ENCODE data around the gene TMEM213. TPM values are rescaled to one million over a fixed set of nuclear protein-coding genes. Genes with fewer than 3 reads are reported as not detected.

Gene TMEM213
- total RNA-seq, 1 donor from 2014 or later: not detected

GRCh38 chr7:138750901-138751464 lies 46.8 kb upstream of the TMEM213 start:
- H3K9me3 ChIP-seq (ENCODE audit: low read depth): no peaks in the 10 kb centered on the region
- peak overlapping the region; percentile 10 for H2AFZ ChIP-seq (replicated peaks)
- Mint-ChIP-seq H3K27me3 (ENCODE audit: insufficient read depth, low read depth) (peaks cover 17% of the 10 kb centered on the region), H3K9me3 (peaks cover 4% of the 10 kb centered on the region), H3K4me3 (peak overlapping the region; percentile 27), H3K4me1 (peaks cover 41% of the 10 kb centered on the region), H3K27ac (peak overlapping the region; percentile 23), H3K36me3 (no peaks in the 10 kb centered on the region)
- H4K20me1 ChIP-seq (ENCODE audit: low read depth): no peaks in the 10 kb centered on the region
- H3K27me3 ChIP-seq: no peaks in the 10 kb centered on the region
- H3K4me1 ChIP-seq: peaks cover 23% of the 10 kb centered on the region
- H3K79me2 ChIP-seq (ENCODE audit: low read depth): no peaks in the 10 kb centered on the region
- no peak for DNase-seq (ENCODE audit: low spot score)
- no peaks in the 10 kb centered on the region for H3K36me3 ChIP-seq
- no peak overlapping the region for H3K4me3 ChIP-seq
- no peak overlapping the region for H3K4me2 ChIP-seq
- TF ChIP-seq EZH2phosphoT487 (IDR thresholded peaks at IDR 0.05): no peak
- TF ChIP-seq CTCF (IDR thresholded peaks at IDR 0.05): no peak
- no peak for TF ChIP-seq EZH2 (IDR thresholded peaks at IDR 0.05)
- peaks cover 12% of the 10 kb centered on the region for H3F3A ChIP-seq (ENCODE audit: low read depth)
- no peak overlapping the region for H3K27ac ChIP-seq
- no peak overlapping the region for H3K9ac ChIP-seq

GRCh38 chr7:138752518-138753149 lies 45.2 kb upstream of the TMEM213 start:
- H3K9me3 Mint-ChIP-seq: peaks cover 4% of the 10 kb centered on the region

GRCh38 chr7:138753150-138753518 lies 44.7 kb upstream of the TMEM213 start:
- Mint-ChIP-seq H3K4me1 (peaks cover 41% of the 10 kb centered on the region), H3K36me3 (no peaks in the 10 kb centered on the region), H3K27ac (no peak overlapping the region), H3K4me3 (no peak overlapping the region), H3K27me3 (ENCODE audit: insufficient read depth, low read depth) (peaks cover 19% of the 10 kb centered on the region), H3K9me3 (peaks cover 4% of the 10 kb centered on the region)
- H3K27me3 ChIP-seq: no peaks in the 10 kb centered on the region
- H3K9me3 ChIP-seq (ENCODE audit: low read depth): no peaks in the 10 kb centered on the region
- TF ChIP-seq EZH2phosphoT487 (IDR thresholded peaks at IDR 0.05): no peak
- TF ChIP-seq CTCF (IDR thresholded peaks at IDR 0.05): no peak
- no peak for TF ChIP-seq EZH2 (IDR thresholded peaks at IDR 0.05)
- H3K4me1 ChIP-seq: peaks cover 23% of the 10 kb centered on the region
- no peak overlapping the region for H3K27ac ChIP-seq
- no peaks in the 10 kb centered on the region for H4K20me1 ChIP-seq (ENCODE audit: low read depth)
- H3F3A ChIP-seq (ENCODE audit: low read depth): peaks cover 13% of the 10 kb centered on the region
- no peak overlapping the region for H3K4me3 ChIP-seq
- no peaks in the 10 kb centered on the region for H3K36me3 ChIP-seq
- no peak overlapping the region for H2AFZ ChIP-seq (replicated peaks)
- DNase-seq (ENCODE audit: low spot score): peak; percentile 51
- H3K79me2 ChIP-seq (ENCODE audit: low read depth): no peaks in the 10 kb centered on the region
- no peak overlapping the region for H3K9ac ChIP-seq
- H3K4me2 ChIP-seq: peak overlapping the region; percentile 1

More at GRCh38 chr7:138752518-138753149, 45.2 kb upstream of the TMEM213 start:
- H3K27me3 Mint-ChIP-seq (ENCODE audit: insufficient read depth, low read depth): peaks cover 21% of the 10 kb centered on the region
- Histone ChIP-seq H3K4me2 (peak overlapping the region; percentile 1), H3F3A (ENCODE audit: low read depth) (peaks cover 13% of the 10 kb centered on the region), H3K27me3 (no peaks in the 10 kb centered on the region), H3K9ac (no peak overlapping the region), H3K9me3 (ENCODE audit: low read depth) (no peaks in the 10 kb centered on the region), H3K27ac (no peak overlapping the region), H3K4me3 (no peak overlapping the region), H3K79me2 (ENCODE audit: low read depth) (no peaks in the 10 kb centered on the region), H3K36me3 (no peaks in the 10 kb centered on the region), H3K4me1 (peaks cover 23% of the 10 kb centered on the region), H4K20me1 (ENCODE audit: low read depth) (no peaks in the 10 kb centered on the region), H2AFZ (replicated peaks) (no peak overlapping the region)
- H3K4me3 Mint-ChIP-seq: no peak overlapping the region
- H3K27ac Mint-ChIP-seq: no peak overlapping the region
- no peaks in the 10 kb centered on the region for H3K36me3 Mint-ChIP-seq
- TF ChIP-seq EZH2 (IDR thresholded peaks at IDR 0.05): no peak
- no peak for TF ChIP-seq CTCF (IDR thresholded peaks at IDR 0.05)
- no peak for TF ChIP-seq EZH2phosphoT487 (IDR thresholded peaks at IDR 0.05)
- DNase-seq (ENCODE audit: low spot score): no peak
- peaks cover 41% of the 10 kb centered on the region for H3K4me1 Mint-ChIP-seq

Measured in neural progenitor cell (in vitro differentiated cells).